Measurements from ENCODE around the gene RUBCNL. TPM values are rescaled to one million over a fixed set of nuclear protein-coding genes. Genes with fewer than 3 reads are reported as not detected.

The RUBCNL gene
- polyA plus RNA-seq, 1 of the 3 experiments (the other 2 are of a cell fraction): 0.07 TPM

GRCh38 chr13:46293436-46293835 lies 93.6 kb downstream of the RUBCNL start:
- H3K4me2 ChIP-seq: no peak overlapping the region
- H3K4me1 ChIP-seq (ENCODE audit: control insufficient read depth in 1 of 2, insufficient read depth in 2 of 2, low read depth in 1 of 2, low read length in 1 of 2): peaks cover 0 to 31% of the 10 kb centered on the region in 2 experiments; a peak in 2 of 4 replicates
- H4K20me1 ChIP-seq (ENCODE audit: insufficient read depth): no peaks in the 10 kb centered on the region
- H3K27ac ChIP-seq (ENCODE audit: low read depth in 2 of 2, low read length in 1 of 2): no peak overlapping the region
- no peaks in the 10 kb centered on the region for H3K9me2 ChIP-seq
- CTCF ChIA-PET: interaction anchor here (1.5 to 1.7 kb wide), 2 partner anchors 10 to 14 kb away, joined by 4 to 5 read pairs; no protein-coding TSS in a partner anchor
- POLR2A ChIA-PET: no interaction called here
- 55% methylated on average over 3 of the region's 3 CpGs for WGBS (ENCODE audit: low lambda C conversion rate)
- H3K4me3 ChIP-seq (ENCODE audit: low read depth in 2 of 2, low read length in 1 of 2): no peak overlapping the region
- no peak overlapping the region for H3K9ac ChIP-seq
- H3K27me3 ChIP-seq (ENCODE audit: insufficient read depth): no peaks in the 10 kb centered on the region
- no peak overlapping the region for H2AFZ ChIP-seq (ENCODE audit: low read depth)
- DNase-seq: no peak
- TF ChIP-seq GABPA (IDR thresholded peaks at IDR 0.05; ENCODE audit: low read depth) (no peak), FOSL2 (IDR thresholded peaks at IDR 0.05; ENCODE audit: borderline replicate concordance, low read depth) (no peak), SMC3 (IDR thresholded peaks at IDR 0.05; ENCODE audit: low read depth, low read length) (no peak), RXRA (IDR thresholded peaks at IDR 0.05; ENCODE audit: borderline replicate concordance, low read depth) (no peak), RCOR1 (IDR thresholded peaks at IDR 0.05; ENCODE audit: low read length) (no peak), NFIC (IDR thresholded peaks at IDR 0.05; ENCODE audit: borderline replicate concordance) (no peak)
- TF ChIP-seq, protein P1, sequence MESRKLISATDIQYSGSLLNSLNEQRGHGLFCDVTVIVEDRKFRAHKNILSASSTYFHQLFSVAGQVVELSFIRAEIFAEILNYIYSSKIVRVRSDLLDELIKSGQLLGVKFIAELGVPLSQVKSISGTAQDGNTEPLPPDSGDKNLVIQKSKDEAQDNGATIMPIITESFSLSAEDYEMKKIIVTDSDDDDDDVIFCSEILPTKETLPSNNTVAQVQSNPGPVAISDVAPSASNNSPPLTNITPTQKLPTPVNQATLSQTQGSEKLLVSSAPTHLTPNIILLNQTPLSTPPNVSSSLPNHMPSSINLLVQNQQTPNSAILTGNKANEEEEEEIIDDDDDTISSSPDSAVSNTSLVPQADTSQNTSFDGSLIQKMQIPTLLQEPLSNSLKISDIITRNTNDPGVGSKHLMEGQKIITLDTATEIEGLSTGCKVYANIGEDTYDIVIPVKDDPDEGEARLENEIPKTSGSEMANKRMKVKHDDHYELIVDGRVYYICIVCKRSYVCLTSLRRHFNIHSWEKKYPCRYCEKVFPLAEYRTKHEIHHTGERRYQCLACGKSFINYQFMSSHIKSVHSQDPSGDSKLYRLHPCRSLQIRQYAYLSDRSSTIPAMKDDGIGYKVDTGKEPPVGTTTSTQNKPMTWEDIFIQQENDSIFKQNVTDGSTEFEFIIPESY (IDR thresholded peaks at IDR 0.05; ENCODE audit: borderline replicate concordance, low read depth): no peak
- no peaks in the 10 kb centered on the region for H3K9me3 ChIP-seq
- H3K79me2 ChIP-seq (ENCODE audit: insufficient read depth): no peaks in the 10 kb centered on the region
- H3F3A ChIP-seq (replicated peaks; ENCODE audit: insufficient read depth): peaks cover 23% of the 10 kb centered on the region
- H3K36me3 ChIP-seq (replicated peaks in 1 of 2; ENCODE audit: control insufficient read depth in 1 of 2, insufficient read depth in 2 of 2, low read length in 1 of 2): no peaks in the 10 kb centered on the region

Small RNAs within 50 kb of the gene (small RNA-seq; reads per million reads assigned to genes)
- gene RNU2-6P: 0.29 to 222 (median 16.2) reads per million in 7 experiments
- 0 reads per million in 7 experiments for gene RNU6-68P

Other genes starting within 250 kb of the RUBCNL start
- gene LCP1, start 205.1 kb downstream of the RUBCNL start, polyA plus RNA-seq (2012; rRNA removed): 0.03 and 0.06 TPM in 2 replicates
- gene LRRC63, start 175.3 kb downstream of the RUBCNL start, polyA plus RNA-seq (2012; rRNA removed): 0.03 and 0.13 TPM in 2 replicates
- gene LRCH1, start 165.9 kb upstream of the RUBCNL start, polyA plus RNA-seq (2012; rRNA removed): 5.5 and 7.8 TPM in 2 replicates